Caco-2 (cell line): Measurements from ENCODE around the gene ETV2. TPM values are rescaled to one million over a fixed set of nuclear protein-coding genes. Genes with fewer than 3 reads are reported as not detected.
A peak's percentile ranks its signal among the peaks of the same experiment; 100 is the strongest.

Source experiments
- BruUV-seq: library from RNA; stranded (reverse); fragments of 400-500 nt; replicated peaks from 2 replicates; lab custom pipeline; 2021; lab: Mats Ljungman, UMichigan
- CTCF ChIA-PET: fragments of 300-600 bp; sonication (Branson Sonifier 250); formaldehyde crosslinking; loops from one replicate; lab custom pipeline; 2022; ENCODE audit warnings: antibody characterized with exemption; lab: Charles Lee
- POLR2A ChIA-PET: fragments of 300-600 bp; sonication (Branson Sonifier 250); formaldehyde crosslinking; loops from one replicate; lab custom pipeline; 2022; ENCODE audit warnings: antibody characterized with exemption; lab: Charles Lee
- DNase-seq, 2 experiments: peaks; one replicate each; pipeline versions ENCODE4 v3.0.0 to v3.0.0-alpha.2; 2020 to 2022
- H3K27me3 ChIP-seq: replicated peaks from 2 replicates; pipeline ENCODE4 v1.6.0; 2011; ENCODE audit warnings: low read length; ENCODE audit not compliant: control insufficient read depth, insufficient read depth
- H3K36me3 ChIP-seq: 2 replicates; pipeline ENCODE4 v1.5.1; 2011; ENCODE audit warnings: low read length; ENCODE audit not compliant: control insufficient read depth, insufficient read depth
- H3K4me1 ChIP-seq: fragments of 250-450 bp; sonication (Bioruptor Pico); 2 replicates; pipeline ENCODE4 v1.5.1; 2020; ENCODE audit warnings: mild to moderate bottlenecking
- H3K4me3 ChIP-seq: 2 replicates; pipeline ENCODE4 v1.5.1; 2011; ENCODE audit warnings: low read depth, mild to moderate bottlenecking, control low read depth, low read length
- H3K9me3 ChIP-seq: fragments of 250-450 bp; sonication (Bioruptor Pico); 2 replicates; pipeline ENCODE4 v1.5.1; 2020; ENCODE audit warnings: mild to moderate bottlenecking, moderate library complexity
- H3K27ac Mint-ChIP-seq: one replicate; pipeline ENCODE4 v1.8.0; 2022; ENCODE audit warnings: mixed read lengths; ENCODE audit not compliant: unreplicated experiment
- H3K27me3 Mint-ChIP-seq: one replicate; pipeline ENCODE4 v1.8.0; 2022; ENCODE audit warnings: mixed read lengths; ENCODE audit not compliant: insufficient read depth, unreplicated experiment
- H3K36me3 Mint-ChIP-seq: one replicate; pipeline ENCODE4 v1.8.0; 2022; ENCODE audit warnings: mild to moderate bottlenecking, mixed read lengths; ENCODE audit not compliant: insufficient read depth, unreplicated experiment
- H3K4me1 Mint-ChIP-seq: one replicate; pipeline ENCODE4 v1.8.0; 2022; ENCODE audit warnings: low read depth, mixed read lengths; ENCODE audit not compliant: unreplicated experiment
- H3K4me3 Mint-ChIP-seq: one replicate; pipeline ENCODE4 v1.8.0; 2022; ENCODE audit warnings: mild to moderate bottlenecking, moderate library complexity, mixed read lengths; ENCODE audit not compliant: unreplicated experiment
- H3K9me3 Mint-ChIP-seq: one replicate; pipeline ENCODE4 v1.8.0; 2022; ENCODE audit warnings: mixed read lengths; ENCODE audit not compliant: unreplicated experiment
- CTCF ChIP-seq, 2 experiments: fragments of 200-600 bp in 1 of 2; IDR thresholded peaks; 1 replicate in 1 of 2; 2 replicates in 1 of 2; pipeline versions ENCODE4 v1.5.1 to v1.8.0; 2011 to 2022; ENCODE audit warnings: antibody characterized with exemption in 1 of 2, control low read depth in 1 of 2, inconsistent platforms in 1 of 2, low read depth in 1 of 2, low read length in 1 of 2, mild to moderate bottlenecking in 1 of 2, moderate library complexity in 1 of 2; ENCODE audit not compliant: insufficient read depth in 1 of 2, severe bottlenecking in 1 of 2, unreplicated experiment in 1 of 2
- intact Hi-C: fragments of 100-400 bp; cut with micrococcal nuclease; formaldehyde crosslinking; loops from one replicate; pipeline ENCODE4 v1.10.0; 2022; ENCODE audit not compliant: unreplicated experiment
- total RNA-seq: library from RNA; stranded (reverse); gene quantifications from 2 replicates; pipeline ENCODE4 v1.2.3, GENCODE V29; 2022

Gene ETV2
- total RNA-seq, 1 experiment from 2014 or later, result 0.77 TPM

DNA sequence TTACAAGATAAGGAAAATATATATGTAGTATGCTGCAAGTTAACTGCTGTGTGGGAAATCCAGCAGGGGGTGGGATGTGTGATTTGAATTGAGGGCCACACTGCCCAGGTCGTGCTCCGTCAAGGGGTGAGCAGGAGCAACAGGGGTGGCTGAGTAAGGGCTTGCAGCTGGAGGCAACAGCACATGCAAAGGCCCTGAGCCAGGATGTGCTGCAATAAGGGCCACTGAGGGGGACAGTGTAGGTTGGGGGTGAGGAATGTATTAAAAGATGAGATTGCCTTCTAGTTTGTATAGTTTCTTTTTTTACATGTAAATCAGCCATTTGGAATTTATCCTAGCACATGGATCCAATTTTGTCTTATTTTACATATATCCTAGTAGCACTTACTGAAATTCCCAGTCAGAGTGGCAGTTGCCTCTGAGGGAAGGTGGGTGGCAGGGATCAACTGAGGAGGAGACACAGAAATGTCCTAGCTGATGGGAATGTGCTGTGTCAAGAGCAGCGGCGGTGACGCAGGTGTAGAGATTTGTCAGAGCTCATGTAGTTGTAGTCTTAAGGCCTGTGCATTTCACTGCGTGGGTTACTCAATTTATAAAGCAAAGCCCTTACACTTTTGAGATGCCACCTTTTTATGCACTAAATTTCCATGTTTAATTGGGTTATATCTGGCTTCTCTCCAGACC, 18.1 kb upstream of the ETV2 start:
- no peaks in the 10 kb centered on the region for H3K9me3 ChIP-seq
- H3K27me3 ChIP-seq, result no peaks in the 10 kb centered on the region
- no peaks in the 10 kb centered on the region for H3K4me1 ChIP-seq
- Mint-ChIP-seq H3K27me3 (no peaks in the 10 kb centered on the region), H3K36me3 (peaks cover 30% of the 10 kb centered on the region), H3K4me3 (no peak overlapping the region), H3K9me3 (no peaks in the 10 kb centered on the region), H3K4me1 (no peaks in the 10 kb centered on the region), H3K27ac (peak overlapping the region; percentile 40)
- intact Hi-C loops, result no loop called here
- no peak for TF ChIP-seq CTCF (IDR thresholded peaks at IDR 0.05; ENCODE audit: insufficient read depth in 1 of 2, low read depth in 1 of 2, low read length in 1 of 2, severe bottlenecking in 1 of 2, unreplicated experiment in 1 of 2)
- no peak for DNase-seq
- H3K36me3 ChIP-seq, result no peaks in the 10 kb centered on the region
- H3K4me3 ChIP-seq, result no peak overlapping the region
- BruUV-seq, result TSS peak; percentile 19
- ChIA-PET CTCF (interaction anchor here (0.7 kb wide), 1 partner anchor 13 kb away, joined by 5 read pairs; no protein-coding TSS in a partner anchor), POLR2A (interaction anchor here (0.8 to 1.7 kb wide), 2 partner anchors 16 to 20 kb away, joined by 3 to 12 read pairs; no protein-coding TSS in a partner anchor)

DNA sequence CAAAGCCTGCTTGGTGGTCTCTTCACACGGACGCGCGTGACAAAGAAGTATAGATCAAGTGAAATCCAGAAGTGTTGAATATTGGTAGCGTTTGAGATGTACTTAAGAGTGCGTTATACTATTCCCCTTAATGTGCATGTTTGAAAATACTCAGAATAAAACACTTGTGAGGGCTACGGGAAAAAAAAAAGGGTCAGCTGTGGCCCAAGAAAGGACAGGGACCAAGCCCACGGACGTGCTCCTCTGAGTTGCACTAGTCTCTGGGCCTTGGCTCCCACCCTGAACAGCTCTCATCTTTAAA, 13.3 kb upstream of the ETV2 start:
- Mint-ChIP-seq H3K36me3 (peaks cover 55% of the 10 kb centered on the region), H3K9me3 (no peaks in the 10 kb centered on the region), H3K4me3 (peak overlapping the region; percentile 100), H3K4me1 (peaks cover 7% of the 10 kb centered on the region), H3K27ac (peak overlapping the region; percentile 100), H3K27me3 (no peaks in the 10 kb centered on the region)
- Histone ChIP-seq H3K36me3 (peaks cover 4% of the 10 kb centered on the region), H3K9me3 (no peaks in the 10 kb centered on the region), H3K4me3 (peak overlapping the region; percentile 55), H3K27me3 (no peaks in the 10 kb centered on the region), H3K4me1 (no peaks in the 10 kb centered on the region)
- BruUV-seq, result TSS peak; percentile 99
- CTCF ChIA-PET, result no interaction called here
- no peak for DNase-seq
- intact Hi-C loops, result loop anchor here (1.0 to 5.0 kb wide), 4 partner anchors 15 to 81 kb away; partner anchors contain the start of genes COX6B1, HAUS5 and TMEM147
- POLR2A ChIA-PET, result no interaction called here
- TF ChIP-seq CTCF (IDR thresholded peaks at IDR 0.05; ENCODE audit: insufficient read depth in 1 of 2, low read depth in 1 of 2, low read length in 1 of 2, severe bottlenecking in 1 of 2, unreplicated experiment in 1 of 2), result no peak

DNA sequence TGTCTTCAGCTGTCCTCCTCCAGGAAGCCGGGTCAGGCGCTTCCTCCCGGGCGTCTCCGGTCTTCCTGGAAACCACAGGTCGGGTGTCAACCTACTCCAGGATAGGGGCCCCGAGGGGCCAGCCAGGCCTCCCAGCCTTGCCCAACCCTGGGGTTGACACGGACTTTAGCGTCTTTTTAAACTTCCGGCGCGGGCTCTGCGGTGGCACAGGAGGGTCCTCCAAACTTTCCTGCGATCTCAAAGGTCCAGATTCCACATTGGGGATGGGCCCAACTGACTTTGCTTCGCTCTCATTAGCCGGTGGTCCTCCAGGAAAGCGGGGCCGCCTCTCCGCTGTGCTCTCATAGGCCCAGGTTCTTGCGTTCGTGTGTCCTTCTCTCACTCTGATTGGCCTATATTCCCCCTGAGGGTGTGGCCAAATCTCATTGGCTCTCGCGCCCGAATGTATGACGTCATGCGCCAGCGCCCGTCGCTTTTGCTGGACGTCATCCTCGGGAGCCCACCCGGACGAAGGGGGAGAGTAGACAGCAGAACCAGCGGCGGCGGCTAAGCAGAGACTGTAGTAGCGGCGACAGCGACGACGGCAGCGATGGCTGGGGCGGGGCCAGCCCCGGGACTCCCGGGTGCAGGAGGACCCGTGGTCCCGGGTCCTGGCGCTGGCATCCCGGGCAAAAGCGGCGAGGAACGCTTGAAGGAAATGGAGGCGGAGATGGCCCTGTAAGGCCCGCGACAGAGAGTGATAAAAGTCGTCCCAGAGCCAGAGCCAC, 12.8 kb upstream of the ETV2 start, which contains the start of gene RBM42:
TSS of gene RBM42 (plus strand) at position 472 of the 767 bp plus-strand sequence. CDS start at position 590, 118 bp downstream.
- Mint-ChIP-seq H3K9me3 (no peaks in the 10 kb centered on the region), H3K4me1 (peaks cover 7% of the 10 kb centered on the region), H3K36me3 (peaks cover 60% of the 10 kb centered on the region), H3K27me3 (no peaks in the 10 kb centered on the region), H3K27ac (peak within 1 kb of the TSS; percentile 100), H3K4me3 (peak within 1 kb of the TSS; percentile 100)
- Histone ChIP-seq H3K9me3 (no peaks in the 10 kb centered on the region), H3K36me3 (peaks cover 4% of the 10 kb centered on the region), H3K4me1 (no peaks in the 10 kb centered on the region), H3K27me3 (no peaks in the 10 kb centered on the region), H3K4me3 (peak within 1 kb of the TSS; percentile 90)
- intact Hi-C loops, result loop anchor here (1.0 to 5.0 kb wide), 4 partner anchors 15 to 81 kb away; partner anchors contain the start of genes COX6B1, HAUS5 and TMEM147
- BruUV-seq, result no TSS peak
- CTCF ChIA-PET, result no interaction called here
- POLR2A ChIA-PET, result interaction anchor here (1.0 kb wide), 1 partner anchor 19 kb away, joined by 3 read pairs; the partner anchor contains the start of gene COX6B1
- TF ChIP-seq CTCF (IDR thresholded peaks at IDR 0.05; ENCODE audit: insufficient read depth in 1 of 2, low read depth in 1 of 2, low read length in 1 of 2, severe bottlenecking in 1 of 2, unreplicated experiment in 1 of 2), result no peak
- peak; percentile 99 for DNase-seq
